ENCODE measurements around the gene WBP11.

GRCh38 chr12:14824012-14824634 is 20.8 kb upstream of the WBP11 start:
- TF ChIP-seq CTCF (IDR thresholded peaks at IDR 0.05) (no peak), POLR2A (IDR thresholded peaks at IDR 0.05) (no peak)

Measured in uterus (tissue), 2 donors.